ENCODE measurements around the gene SLC8A2.

The SLC8A2 gene

GRCh38 chr19:47461876-47462275 is 9.8 kb downstream of the SLC8A2 start:
- Histone ChIP-seq H3K27ac (no peak overlapping the region), H3K9me3 (no peaks in the 10 kb centered on the region), H3K27me3 (peaks cover 83% of the 10 kb centered on the region), H3K4me3 (ENCODE audit: low read depth in 1 of 2, low read length in 1 of 2) (no peak overlapping the region), H3K36me3 (no peaks in the 10 kb centered on the region), H3K4me1 (ENCODE audit: control insufficient read depth in 1 of 2, insufficient read depth in 1 of 2, low read depth in 1 of 2, low read length in 1 of 2) (no peaks in the 10 kb centered on the region)
- no peak for TF ChIP-seq CTCF (IDR thresholded peaks at IDR 0.05)

GRCh38 chr19:47459477-47459876 is 12.2 kb downstream of the SLC8A2 start:
- no peak for TF ChIP-seq CTCF (IDR thresholded peaks at IDR 0.05)
- Histone ChIP-seq H3K36me3 (no peaks in the 10 kb centered on the region), H3K27ac (no peak overlapping the region), H3K9me3 (no peaks in the 10 kb centered on the region), H3K4me1 (ENCODE audit: control insufficient read depth in 1 of 2, insufficient read depth in 1 of 2, low read depth in 1 of 2, low read length in 1 of 2) (no peaks in the 10 kb centered on the region), H3K27me3 (peaks cover 83% of the 10 kb centered on the region), H3K4me3 (ENCODE audit: low read depth in 1 of 2, low read length in 1 of 2) (no peak overlapping the region)

GRCh38 chr19:47458672-47459071 is 13.0 kb downstream of the SLC8A2 start:
- no peak overlapping the region for H3K27ac ChIP-seq
- no peak overlapping the region for H3K4me3 ChIP-seq (ENCODE audit: low read depth in 1 of 2, low read length in 1 of 2)
- no peaks in the 10 kb centered on the region for H3K36me3 ChIP-seq
- no peaks in the 10 kb centered on the region for H3K9me3 ChIP-seq
- H3K4me1 ChIP-seq (ENCODE audit: control insufficient read depth in 1 of 2, insufficient read depth in 1 of 2, low read depth in 1 of 2, low read length in 1 of 2): no peaks in the 10 kb centered on the region
- H3K27me3 ChIP-seq: peaks cover 83% of the 10 kb centered on the region
- TF ChIP-seq CTCF (IDR thresholded peaks at IDR 0.05): no peak

- no peak overlapping the region for H3K4me3 ChIP-seq (ENCODE audit: low read depth in 1 of 2, low read length in 1 of 2)
- H3K27me3 ChIP-seq: peaks cover 99% of the 10 kb centered on the region
- H3K4me1 ChIP-seq (ENCODE audit: control insufficient read depth in 1 of 2, insufficient read depth in 1 of 2, low read depth in 1 of 2, low read length in 1 of 2): no peaks in the 10 kb centered on the region
- H3K27ac ChIP-seq: no peak overlapping the region
- TF ChIP-seq CTCF (IDR thresholded peaks at IDR 0.05): no peak
- no peaks in the 10 kb centered on the region for H3K9me3 ChIP-seq
- no peaks in the 10 kb centered on the region for H3K36me3 ChIP-seq
Measured at GRCh38 chr19:47456721-47457474, 14.8 kb downstream of the SLC8A2 start.

GRCh38 chr19:47450478-47450877 is 21.2 kb downstream of the SLC8A2 start:
- no peak for TF ChIP-seq CTCF (IDR thresholded peaks at IDR 0.05)
- peaks cover 99% of the 10 kb centered on the region for H3K27me3 ChIP-seq

More at GRCh38 chr19:47450478-47450877, 21.2 kb downstream of the SLC8A2 start:
- no peaks in the 10 kb centered on the region for H3K36me3 ChIP-seq
- H3K9me3 ChIP-seq: peaks cover 6% of the 10 kb centered on the region
- no peak overlapping the region for H3K27ac ChIP-seq
- peaks cover 6 to 10% of the 10 kb centered on the region in 2 experiments for H3K4me1 ChIP-seq (ENCODE audit: control insufficient read depth in 1 of 2, insufficient read depth in 1 of 2, low read depth in 1 of 2, low read length in 1 of 2)
- H3K4me3 ChIP-seq (ENCODE audit: low read depth in 1 of 2, low read length in 1 of 2): no peak overlapping the region
